Endothelial cell (in vitro differentiated cells): ENCODE results near the gene SP110. TPM values are rescaled to one million over a fixed set of nuclear protein-coding genes. Genes with fewer than 3 reads are reported as not detected.

ENCODE experiments used
- DNase-seq: peaks from one replicate; pipeline ENCODE4 v3.0.0; 2021; ENCODE audit warnings: low spot score
- H3K27ac Mint-ChIP-seq: one replicate; pipeline ENCODE4 v1.8.0; 2021; ENCODE audit warnings: mixed read lengths, inconsistent platforms; ENCODE audit not compliant: unreplicated experiment
- H3K27me3 Mint-ChIP-seq: one replicate; pipeline ENCODE4 v1.8.0; 2021; ENCODE audit warnings: mild to moderate bottlenecking, moderate library complexity, mixed read lengths, inconsistent platforms; ENCODE audit not compliant: unreplicated experiment
- H3K36me3 Mint-ChIP-seq: one replicate; pipeline ENCODE4 v1.8.0; 2021; ENCODE audit warnings: mild to moderate bottlenecking, low read depth, mixed read lengths, inconsistent platforms; ENCODE audit not compliant: unreplicated experiment
- H3K4me1 Mint-ChIP-seq: one replicate; pipeline ENCODE4 v1.8.0; 2021; ENCODE audit warnings: mild to moderate bottlenecking, mixed read lengths, inconsistent platforms; ENCODE audit not compliant: unreplicated experiment
- H3K4me3 Mint-ChIP-seq: one replicate; pipeline ENCODE4 v1.8.0; 2021; ENCODE audit warnings: mild to moderate bottlenecking, mixed read lengths, inconsistent platforms; ENCODE audit not compliant: unreplicated experiment
- H3K9me3 Mint-ChIP-seq: one replicate; pipeline ENCODE4 v1.8.0; 2021; ENCODE audit warnings: mixed read lengths, inconsistent platforms; ENCODE audit not compliant: unreplicated experiment
- CTCF ChIP-seq: fragments of 200-600 bp; sonication (generic); IDR thresholded peaks from one replicate; pipeline ENCODE4 v1.5.0; 2021; ENCODE audit warnings: antibody characterized with exemption; ENCODE audit not compliant: unreplicated experiment
- total RNA-seq: library from RNA; stranded (reverse); fragmentation: NEBNext Ultra II Directional; extraction: Animal tissue kit (Norgen Biotek cat#: 25700); gene quantifications from one replicate; pipeline ENCODE4 v1.2.1, GENCODE V29; 2021; ENCODE audit not compliant: unreplicated experiment

Gene SP110
- total RNA-seq, 1 donor from 2014 or later = 5.3 TPM

- no peaks in the 10 kb centered on the region for H3K9me3 Mint-ChIP-seq
- no peak for DNase-seq
- H3K27me3 Mint-ChIP-seq = peaks cover 5% of the 10 kb centered on the region
- H3K27ac Mint-ChIP-seq = no peak overlapping the region
- H3K36me3 Mint-ChIP-seq = peaks cover 3% of the 10 kb centered on the region
- H3K4me1 Mint-ChIP-seq = no peaks in the 10 kb centered on the region
- no peak for TF ChIP-seq CTCF
- no peak overlapping the region for H3K4me3 Mint-ChIP-seq
Observed at GRCh38 chr2:230155359-230155758, 64.4 kb downstream of the SP110 start.

GRCh38 chr2:230153390-230153976 is 66.3 kb downstream of the SP110 start:
- Mint-ChIP-seq H3K4me3 (no peak overlapping the region), H3K27me3 (peaks cover 3% of the 10 kb centered on the region), H3K9me3 (no peaks in the 10 kb centered on the region), H3K27ac (no peak overlapping the region), H3K36me3 (peaks cover 3% of the 10 kb centered on the region), H3K4me1 (no peaks in the 10 kb centered on the region)
- no peak for DNase-seq
- no peak for TF ChIP-seq CTCF

- Mint-ChIP-seq H3K4me3 (no peak overlapping the region), H3K27me3 (peaks cover 3% of the 10 kb centered on the region), H3K27ac (no peak overlapping the region), H3K4me1 (no peaks in the 10 kb centered on the region), H3K36me3 (no peaks in the 10 kb centered on the region), H3K9me3 (no peaks in the 10 kb centered on the region)
- TF ChIP-seq CTCF = no peak
- DNase-seq = no peak
Observed at GRCh38 chr2:230152334-230152733, 67.5 kb downstream of the SP110 start.

- Mint-ChIP-seq H3K27me3 (no peaks in the 10 kb centered on the region), H3K27ac (no peak overlapping the region), H3K4me3 (no peak overlapping the region), H3K36me3 (peaks cover 7% of the 10 kb centered on the region), H3K9me3 (peaks cover 9% of the 10 kb centered on the region), H3K4me1 (no peaks in the 10 kb centered on the region)
- DNase-seq = no peak
- no peak for TF ChIP-seq CTCF
Observed at GRCh38 chr2:230144355-230144754, 75.4 kb downstream of the SP110 start.

GRCh38 chr2:230140667-230141066 is 79.1 kb downstream of the SP110 start:
- Mint-ChIP-seq H3K4me3 (no peak overlapping the region), H3K9me3 (peaks cover 9% of the 10 kb centered on the region), H3K36me3 (peaks cover 7% of the 10 kb centered on the region), H3K27me3 (no peaks in the 10 kb centered on the region), H3K27ac (no peak overlapping the region), H3K4me1 (no peaks in the 10 kb centered on the region)
- no peak for DNase-seq
- no peak for TF ChIP-seq CTCF
